Muscle of arm (tissue), 14 donors: ENCODE measurements around the gene ADGRG1. TPM values are rescaled to one million over a fixed set of nuclear protein-coding genes. Genes with fewer than 3 reads are reported as not detected.
"Not testable (repeated sequence)": the region's sequence is repeated elsewhere in the genome, so short reads cannot be mapped to it uniquely, and the experiment has no call there.

Source experiments
- DNase-seq: peaks from one replicate; pipeline ENCODE4 v3.0.0-alpha.2; 2013
- long read RNA-seq, 11 donors: transcript quantifications; one replicate each; lab custom pipeline, GENCODE V29; 2026
- polyA plus RNA-seq, 12 donors: library from polyadenylated mRNA; unstranded; fragments of 120-200 nt; gene quantifications; one replicate each; pipeline ENCODE4 v1.2.1, GENCODE V29; 2013; ENCODE audit not compliant: insufficient read length in 12 of 12

ADGRG1 gene
- 10 to 100 TPM in 3 of 12 donors, 1 to 10 TPM in 8, not detected in 1; 4.4 to 48.0 (median 7.7) TPM for polyA plus RNA-seq
- long read RNA-seq, donor 1, partial matches to known transcripts, result 30 of 39 reads
- long read RNA-seq, donor 1, other reads (novel, unspliced or antisense), result 0 of 39 reads
- long read RNA-seq, donor 2, partial matches to known transcripts, result 0 of 1 reads
- long read RNA-seq, donor 2, other reads (novel, unspliced or antisense), result 0 of 1 reads
- long read RNA-seq, donor 3, partial matches to known transcripts, result 0 of 1 reads
- long read RNA-seq, donor 3, other reads (novel, unspliced or antisense), result 0 of 1 reads
- long read RNA-seq, donor 4, result 0 reads
- long read RNA-seq, donor 5, result 0 reads
- long read RNA-seq, donor 6, full-length matches to known transcripts, result 2 of 2 reads
- long read RNA-seq, donor 6, partial matches to known transcripts, result 0 of 2 reads
- long read RNA-seq, donor 6, other reads (novel, unspliced or antisense), result 0 of 2 reads
- long read RNA-seq, donor 7, result 0 reads
- long read RNA-seq, donor 8, result 0 reads
- long read RNA-seq, donor 9, result 0 reads
- long read RNA-seq, donor 10, result 0 reads
- long read RNA-seq, donor 11, result 0 reads

- DNase-seq, result peak; percentile 52
Measured at GRCh38 chr16:57628008-57628781, at the start of gene ADGRG1. Gene ADGRG1, plus strand, starts transcription at chr16:57628630. Its CDS starts 21,658 bp downstream, at chr16:57650288.

DNA sequence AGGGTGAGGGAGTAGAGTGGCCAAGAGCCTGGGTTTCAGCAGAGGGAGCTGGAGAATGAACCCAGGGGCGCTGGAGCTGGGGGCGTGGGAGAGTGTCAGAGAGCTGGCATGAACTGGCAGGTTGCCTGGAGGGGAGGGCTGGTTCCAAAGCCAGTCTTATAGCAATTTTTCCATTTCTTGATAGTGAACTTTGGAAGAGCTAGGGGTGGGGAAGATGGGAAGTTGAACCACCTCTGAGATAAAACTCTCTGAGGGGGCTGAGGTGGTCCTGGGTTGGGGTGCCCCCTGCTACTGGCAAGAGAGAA, 49.1 kb upstream of the ADGRG1 start:
- no peak for DNase-seq

DNA sequence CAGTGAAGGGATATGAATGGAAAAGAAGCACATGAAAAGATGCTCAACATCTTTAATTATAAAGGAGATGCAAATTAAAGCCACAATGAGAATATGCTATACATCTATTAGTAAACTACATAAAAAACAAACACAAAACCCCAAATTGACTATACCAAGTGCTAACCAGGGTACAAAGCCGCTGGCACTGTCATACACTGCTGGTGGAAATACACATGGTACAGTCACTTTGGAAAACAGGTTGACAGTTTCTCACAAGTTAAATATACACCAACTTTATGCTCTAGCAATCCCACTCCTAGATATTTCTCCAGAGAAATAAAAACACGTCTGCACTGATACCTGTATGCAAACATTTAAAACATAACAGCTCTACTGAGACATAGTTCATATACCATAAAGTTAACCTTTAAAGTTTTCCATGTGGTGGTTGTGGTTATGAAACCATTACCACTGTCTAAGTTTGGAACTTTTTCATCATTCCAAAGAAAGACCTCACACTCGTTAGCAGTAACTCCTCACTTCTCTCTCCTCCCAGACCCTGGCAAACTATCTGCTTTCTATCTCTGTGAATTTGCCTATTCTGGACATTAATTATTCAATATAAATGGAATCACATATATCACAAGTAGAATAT, 43.3 kb upstream of the ADGRG1 start:
- DNase-seq, result no peak

DNA sequence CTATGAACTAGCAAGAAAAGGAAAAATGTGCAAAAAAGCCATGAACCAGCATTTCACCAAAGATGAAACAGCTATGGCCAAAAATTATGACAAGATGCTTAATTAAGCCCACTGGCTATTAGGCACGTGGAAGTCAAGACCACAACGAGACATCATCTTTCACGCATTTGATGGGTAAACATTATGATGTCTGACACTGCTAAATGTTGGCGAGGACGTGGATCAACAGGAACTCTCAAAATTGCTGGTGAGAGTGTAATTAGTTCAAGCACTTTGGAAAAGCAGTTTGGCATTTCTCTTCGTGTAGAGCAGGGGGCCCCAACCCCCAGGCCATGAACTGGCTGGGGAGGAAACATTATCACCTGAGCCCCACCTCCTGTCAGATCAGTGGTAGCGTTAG, 39.6 kb upstream of the ADGRG1 start:
- DNase-seq, result no peak

- no peak for DNase-seq
Measured at GRCh38 chr16:57589374-57589773, 39.1 kb upstream of the ADGRG1 start.

DNA sequence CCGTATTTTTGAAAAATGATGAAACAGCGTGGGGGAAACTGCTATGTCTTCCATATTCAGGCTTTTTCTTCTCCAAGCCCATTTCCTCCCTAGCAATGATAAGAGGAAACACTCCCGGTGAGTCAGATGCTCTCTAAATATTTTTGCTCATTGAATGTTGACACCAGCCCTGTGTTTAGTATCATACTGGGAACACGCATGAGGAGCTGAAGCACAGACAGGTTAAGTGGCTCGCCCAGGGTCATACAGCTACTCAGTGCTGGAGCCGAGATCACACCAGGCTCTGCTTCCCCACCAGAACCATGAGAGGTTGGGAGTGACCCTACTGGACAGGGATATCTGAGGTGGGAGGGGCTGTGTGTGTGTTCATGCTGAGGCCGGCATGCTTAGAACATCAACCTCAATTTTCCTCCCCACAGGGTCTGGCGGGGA, 37.8 kb upstream of the ADGRG1 start:
- DNase-seq, result no peak

- DNase-seq, result peak; percentile 52
Measured at GRCh38 chr16:57591086-57591869, 37.2 kb upstream of the ADGRG1 start.

DNA sequence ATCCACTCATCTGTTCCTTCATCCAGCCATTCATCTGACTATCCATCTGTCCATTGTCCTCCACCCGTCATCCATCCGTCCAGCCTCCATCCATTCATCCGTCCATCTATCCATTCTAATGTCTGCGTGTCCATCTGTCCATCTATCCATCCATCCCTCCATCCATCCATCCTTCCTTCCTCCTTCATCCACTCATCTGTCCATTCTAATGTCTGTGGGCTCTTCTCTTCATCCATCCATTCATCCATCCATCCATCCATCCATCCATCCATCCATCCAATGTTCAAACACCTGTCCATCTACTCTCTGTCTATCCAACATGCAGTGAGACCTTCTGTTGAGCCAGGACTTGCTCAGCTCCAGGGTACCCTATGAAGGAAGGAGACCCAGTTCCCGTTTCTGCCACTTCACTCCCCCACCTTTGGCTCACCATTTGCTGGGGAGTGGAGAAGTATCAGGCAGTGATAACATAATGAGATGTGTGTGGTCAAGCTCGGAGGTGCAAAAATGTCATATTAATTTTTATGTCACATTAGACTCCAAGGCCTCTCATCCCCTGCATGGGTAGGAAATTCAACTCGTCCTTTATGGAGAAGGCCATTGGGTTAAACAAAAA, 36.5 kb upstream of the ADGRG1 start:
- DNase-seq, result no peak

DNA sequence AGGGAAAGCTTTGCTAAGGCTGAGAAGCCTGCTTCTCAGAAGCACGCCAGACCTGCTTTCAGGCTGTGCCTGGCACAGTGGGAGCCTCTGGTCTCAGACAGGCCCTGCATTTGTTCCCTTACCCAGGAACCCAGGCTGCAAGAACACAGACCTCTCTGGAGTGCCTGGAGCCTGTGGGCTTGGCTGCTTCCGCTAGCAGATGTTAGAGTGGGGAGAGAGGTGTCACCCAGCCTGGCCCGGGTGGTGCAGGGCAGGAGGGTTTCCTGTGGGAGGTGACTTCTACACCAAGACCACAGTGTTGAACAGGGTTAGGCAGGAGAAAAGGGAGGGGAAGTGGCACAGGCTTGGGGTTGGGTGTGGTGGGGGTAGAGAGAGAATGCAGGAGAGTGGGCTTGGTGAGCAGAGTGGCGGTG, 35.8 kb upstream of the ADGRG1 start:
- no peak for DNase-seq

DNA sequence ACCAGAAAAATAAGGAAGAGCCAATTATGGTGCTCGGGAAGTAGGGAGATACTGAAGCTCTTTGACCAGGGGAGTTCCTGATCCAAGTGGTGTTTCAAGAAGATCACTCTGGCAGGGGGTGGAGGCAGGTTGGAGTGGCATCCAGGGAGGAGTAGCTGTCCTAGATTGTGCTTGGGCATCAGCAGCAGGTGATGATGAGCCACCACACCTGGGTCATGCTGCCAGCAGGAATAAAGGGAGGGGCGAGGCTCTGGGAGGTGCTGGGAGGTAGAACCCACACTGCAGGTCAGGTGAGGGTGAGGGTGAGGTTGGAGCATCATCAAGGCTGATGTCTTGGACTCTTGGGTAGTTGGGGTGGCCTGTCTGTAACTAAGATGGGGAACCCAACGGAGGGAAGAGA, 35.4 kb upstream of the ADGRG1 start:
- no peak for DNase-seq

- no peak for DNase-seq
Measured at GRCh38 chr16:57593990-57594389, 34.4 kb upstream of the ADGRG1 start.

GRCh38 chr16:57594531-57595031, 33.8 kb upstream of the ADGRG1 start:
- no peak for DNase-seq

DNA sequence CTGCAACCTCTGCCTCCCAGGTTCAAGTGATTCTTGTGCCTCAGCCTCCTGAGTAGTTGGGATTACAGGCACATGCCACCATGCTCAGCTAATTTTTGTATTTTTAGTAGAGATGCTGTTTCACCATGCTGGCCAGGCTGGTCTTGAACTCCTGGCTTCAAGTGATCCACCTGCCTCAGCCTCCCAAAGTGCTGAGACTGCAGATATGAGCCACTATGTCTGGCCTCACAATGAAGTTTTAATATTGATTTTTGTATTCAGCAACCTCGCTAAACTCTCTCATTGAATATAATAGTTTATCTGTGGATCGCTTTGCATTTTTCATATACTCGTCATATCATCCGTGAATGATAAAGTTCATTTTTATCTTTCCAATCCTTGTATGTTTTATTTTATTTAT, 32.2 kb upstream of the ADGRG1 start:
- not testable (repeated sequence) for DNase-seq

DNA sequence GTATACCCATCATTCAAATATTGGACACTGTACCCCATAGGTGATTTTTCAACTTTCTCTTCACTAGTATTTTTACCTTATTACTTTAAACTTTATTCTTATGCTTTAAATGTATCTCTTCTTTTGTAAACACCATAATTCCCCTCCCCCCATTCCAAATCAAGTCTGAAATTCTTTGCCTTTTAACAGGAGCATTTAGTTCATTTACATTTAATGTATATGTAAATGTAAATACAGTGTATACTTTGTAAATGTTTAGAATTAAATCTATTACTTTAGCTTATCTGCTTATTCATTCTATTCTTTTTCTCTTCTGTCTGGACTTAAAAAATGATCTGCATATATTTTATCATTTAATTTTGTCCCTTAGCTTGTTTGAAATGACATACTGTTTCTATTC, 30.0 kb upstream of the ADGRG1 start:
- no peak for DNase-seq

- no peak for DNase-seq
Measured at GRCh38 chr16:57600048-57600835, 28.2 kb upstream of the ADGRG1 start.

DNA sequence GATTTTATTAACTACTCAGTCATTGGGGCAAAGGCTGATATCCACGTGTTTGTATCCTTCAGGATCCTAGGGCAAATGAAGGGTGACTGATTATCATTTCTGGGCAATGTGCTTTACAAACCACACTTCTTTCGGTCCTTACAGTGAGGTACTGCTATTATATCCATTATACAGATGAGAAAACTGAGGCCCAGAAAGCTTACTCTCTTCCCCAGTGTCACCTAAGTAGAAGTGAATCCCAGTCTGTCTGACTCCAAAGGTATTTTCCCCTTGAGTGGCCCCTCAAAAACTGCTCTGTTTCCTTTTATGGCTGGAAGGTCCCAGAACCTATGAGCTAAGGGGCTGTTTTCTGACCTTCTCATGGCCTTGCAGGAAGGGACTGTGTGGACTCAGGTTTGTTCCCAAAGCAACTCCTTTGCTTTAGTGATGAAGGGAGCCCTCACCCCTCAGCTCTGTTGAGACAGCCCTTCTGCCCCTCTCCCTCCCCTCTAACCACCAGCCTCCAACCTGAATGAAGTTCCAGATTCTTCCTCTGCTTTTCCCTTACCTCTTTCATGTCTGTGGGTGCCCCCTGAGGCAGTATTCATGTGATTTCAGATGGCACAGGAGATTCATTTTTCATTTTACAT, 27.4 kb upstream of the ADGRG1 start:
- DNase-seq, result no peak

DNA sequence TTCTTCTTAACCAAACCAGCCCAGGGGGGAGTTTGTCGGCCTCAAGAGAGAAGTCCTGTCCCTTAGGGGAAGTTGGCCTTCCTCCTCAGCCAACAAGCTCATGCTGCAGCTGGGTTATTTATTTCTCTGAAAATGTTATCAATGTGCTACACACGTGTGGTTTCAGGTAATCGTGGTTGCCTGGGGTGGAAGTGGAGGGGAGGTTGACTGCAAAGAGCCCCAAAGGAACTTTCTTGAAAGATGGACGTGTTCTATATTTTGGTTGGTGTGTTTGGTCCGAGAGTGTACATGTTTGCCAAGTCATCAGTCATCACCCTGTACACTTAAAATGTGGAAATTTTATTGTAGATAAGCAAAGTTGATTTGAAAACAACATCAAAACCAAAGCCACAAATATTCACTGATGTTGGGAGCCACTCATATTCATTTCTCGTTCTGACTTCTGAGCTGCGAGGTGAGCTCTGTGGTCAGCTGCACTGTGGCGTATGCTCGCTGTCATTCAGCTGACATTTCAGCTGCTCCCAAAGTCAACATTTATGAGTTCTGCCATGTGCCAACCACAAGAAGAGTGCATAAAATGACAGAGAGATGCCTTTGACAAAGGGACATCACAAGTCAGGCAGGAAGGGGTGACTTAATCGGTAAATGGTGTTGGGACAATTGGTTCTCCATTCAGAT, 26.5 kb upstream of the ADGRG1 start:
- DNase-seq, result no peak

DNA sequence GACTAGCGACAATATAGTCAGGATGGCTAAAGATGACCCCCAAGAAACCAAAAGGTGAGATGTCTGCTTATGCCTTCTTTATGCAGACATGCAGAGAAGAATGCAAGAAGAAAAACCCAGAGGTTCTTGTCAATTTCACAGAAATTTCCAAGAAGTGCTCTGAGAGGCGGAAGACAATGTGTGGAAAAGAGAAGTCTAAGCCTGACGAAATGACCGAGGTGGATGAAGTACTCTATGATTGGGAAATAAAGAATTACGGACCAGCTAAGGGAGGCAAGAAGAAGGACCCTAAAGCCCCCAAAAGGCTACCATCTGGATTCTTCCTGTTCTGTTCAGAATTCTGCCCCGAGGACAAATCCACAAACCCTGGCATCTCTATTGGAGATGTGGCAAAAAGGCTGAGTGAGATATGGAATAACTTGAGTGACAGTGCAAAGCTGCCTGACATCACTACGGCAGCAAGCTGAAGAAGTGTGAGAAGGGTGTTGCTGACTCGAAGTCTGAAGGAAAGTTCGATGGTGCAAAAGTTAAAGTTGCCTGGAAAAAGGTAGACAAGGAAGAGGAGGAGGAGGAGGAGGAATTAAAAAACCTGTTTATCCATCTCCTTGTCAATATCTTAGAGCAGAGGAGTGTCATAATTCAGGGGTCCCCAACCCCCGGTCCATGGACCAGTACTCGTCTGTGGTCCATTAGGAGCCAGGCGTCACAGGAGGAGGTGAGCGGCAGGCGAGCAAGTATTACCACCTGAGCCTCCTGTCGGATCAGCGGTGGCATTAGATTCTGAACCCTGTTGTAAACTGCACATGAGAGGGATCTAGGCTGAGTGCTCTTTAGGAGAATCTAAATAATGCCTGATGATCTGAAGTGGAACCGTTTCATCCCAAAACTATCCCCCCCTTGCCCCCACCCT, 25.1 kb upstream of the ADGRG1 start:
- DNase-seq, result no peak
